Activated CD8-positive, alpha-beta memory T cell treated with anti-CD3 and anti-CD28 coated beads for 24 hours (primary cell): ENCODE measurements around the gene KLHL42.
"Not testable (repeated sequence)": the region's sequence is repeated elsewhere in the genome, so short reads cannot be mapped to it uniquely, and the experiment has no call there.

Experiments
- DNase-seq: peaks from one replicate; pipeline ENCODE4 v3.0.0-alpha.2; 2020

KLHL42 gene

GRCh38 chr12:27821259-27821973, 41.4 kb downstream of the KLHL42 start:
- peak; percentile 70 for DNase-seq

- peak; percentile 82 for DNase-seq
These were observed 42.2 kb downstream of the KLHL42 start for GRCh38 chr12:27822076-27822712.

- DNase-seq, result no peak
These were observed 43.0 kb downstream of the KLHL42 start for GRCh38 chr12:27823038-27823437.

- DNase-seq, result no peak
These were observed 44.3 kb downstream of the KLHL42 start for GRCh38 chr12:27824126-27824842.

GRCh38 chr12:27826076-27826475, 46.0 kb downstream of the KLHL42 start:
- no peak for DNase-seq

GRCh38 chr12:27828196-27828595, 48.2 kb downstream of the KLHL42 start:
- DNase-seq, result no peak

GRCh38 chr12:27838543-27839185, 58.6 kb downstream of the KLHL42 start:
- no peak for DNase-seq

- DNase-seq, result no peak
These were observed 60.4 kb downstream of the KLHL42 start for GRCh38 chr12:27840229-27840999.

GRCh38 chr12:27841392-27841882, 61.4 kb downstream of the KLHL42 start:
- no peak for DNase-seq

GRCh38 chr12:27843714-27844245, 63.7 kb downstream of the KLHL42 start:
- no peak for DNase-seq

- DNase-seq, result no peak
These were observed 64.5 kb downstream of the KLHL42 start for GRCh38 chr12:27844366-27845090.

- no peak for DNase-seq
These were observed 65.2 kb downstream of the KLHL42 start for GRCh38 chr12:27845187-27845586.

GRCh38 chr12:27845706-27846105, 65.7 kb downstream of the KLHL42 start:
- not testable (repeated sequence) for DNase-seq

- not testable (repeated sequence) for DNase-seq
These were observed 67.3 kb downstream of the KLHL42 start for GRCh38 chr12:27847293-27847692.

GRCh38 chr12:27851311-27851710, 71.3 kb downstream of the KLHL42 start:
- DNase-seq, result no peak

- DNase-seq, result no peak
These were observed 72.1 kb downstream of the KLHL42 start for GRCh38 chr12:27852117-27852516.
